NCI-H1092 (cell line): Measurements from ENCODE around the gene AP1M2.
A peak's percentile ranks its signal among the peaks of the same experiment; 100 is the strongest.
"Not testable (repeated sequence)": the region's sequence is repeated elsewhere in the genome, so short reads cannot be mapped to it uniquely, and the experiment has no call there.

ENCODE experiments used
- DNase-seq: peaks from one replicate; lab custom pipeline; 2025; lab: John Stamatoyannopoulos, UW

The AP1M2 gene

GRCh38 chr19:10565028-10565566 is 22.0 kb downstream of the AP1M2 start:
- peak; percentile 25 for DNase-seq

GRCh38 chr19:10562609-10563008 is 24.5 kb downstream of the AP1M2 start:
- DNase-seq, result no peak

- DNase-seq, result no peak
Observed at GRCh38 chr19:10560154-10560553, 27.0 kb downstream of the AP1M2 start.

GRCh38 chr19:10557603-10558197 is 29.4 kb downstream of the AP1M2 start:
- DNase-seq, result no peak

GRCh38 chr19:10555610-10555973 is 31.5 kb downstream of the AP1M2 start:
- DNase-seq, result no peak

GRCh38 chr19:10554760-10555609 is 32.1 kb downstream of the AP1M2 start:
- no peak for DNase-seq

- DNase-seq, result no peak
Observed at GRCh38 chr19:10553943-10554381, 33.1 kb downstream of the AP1M2 start.

GRCh38 chr19:10553087-10553667 is 33.9 kb downstream of the AP1M2 start:
- no peak for DNase-seq

GRCh38 chr19:10552510-10553053 is 34.5 kb downstream of the AP1M2 start:
- DNase-seq, result no peak

- no peak for DNase-seq
Observed at GRCh38 chr19:10551698-10552301, 35.3 kb downstream of the AP1M2 start.

GRCh38 chr19:10551006-10551405 is 36.1 kb downstream of the AP1M2 start:
- DNase-seq, result not testable (repeated sequence)

- no peak for DNase-seq
Observed at GRCh38 chr19:10550336-10550735, 36.8 kb downstream of the AP1M2 start.

- no peak for DNase-seq
Observed at GRCh38 chr19:10549733-10550132, 37.4 kb downstream of the AP1M2 start.

GRCh38 chr19:10548746-10549276 is 38.3 kb downstream of the AP1M2 start:
- DNase-seq, result no peak

GRCh38 chr19:10546817-10547216 is 40.3 kb downstream of the AP1M2 start:
- DNase-seq, result no peak

GRCh38 chr19:10544753-10545251 is 42.3 kb downstream of the AP1M2 start:
- no peak for DNase-seq

GRCh38 chr19:10544242-10544752 is 42.8 kb downstream of the AP1M2 start:
- no peak for DNase-seq

- DNase-seq, result peak; percentile 48
Observed at GRCh38 chr19:10543420-10544241, 43.5 kb downstream of the AP1M2 start, which contains the start of gene ATG4D. Gene ATG4D (plus strand): TSS chr19:10543904. CDS start chr19:10544091, 187 bp downstream.

GRCh38 chr19:10543059-10543419 is 44.1 kb downstream of the AP1M2 start:
- DNase-seq, result no peak

GRCh38 chr19:10539016-10539415 is 48.1 kb downstream of the AP1M2 start:
- DNase-seq, result not testable (repeated sequence)
